Measurements from ENCODE around the gene SYNJ2. TPM values are rescaled to one million over a fixed set of nuclear protein-coding genes. Genes with fewer than 3 reads are reported as not detected.

The SYNJ2 gene
- total and polyA plus RNA-seq, 2 of the 4 experiments (the other 2 are of a cell fraction): 40.8 to 45.2 TPM

DNA sequence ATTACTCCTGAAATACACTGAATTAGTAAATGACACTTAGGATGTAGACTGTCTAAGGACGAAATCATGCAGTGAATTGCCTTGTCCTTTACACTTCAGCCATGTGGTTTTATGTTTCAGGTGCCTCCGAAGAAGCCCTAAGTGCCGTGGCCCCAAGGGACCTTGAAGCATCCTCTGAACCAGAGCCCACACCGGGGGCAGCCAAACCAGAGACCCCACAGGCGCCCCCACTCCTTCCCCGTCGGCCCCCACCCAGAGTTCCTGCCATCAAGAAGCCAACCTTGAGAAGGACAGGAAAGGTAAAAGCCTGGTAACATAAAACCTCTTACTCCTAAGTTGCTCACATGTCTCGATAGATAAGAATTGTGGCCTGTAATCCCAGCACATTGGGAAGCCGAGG lies 111.1 kb downstream of the SYNJ2 start:
- TF ChIP-seq RFX5 (IDR thresholded peaks at IDR 0.05; ENCODE audit: low read depth, low read length) (no peak), MAZ (IDR thresholded peaks at IDR 0.05; ENCODE audit: borderline replicate concordance, low read depth, low read length) (no peak), RAD21 (IDR thresholded peaks at IDR 0.05; ENCODE audit: low read length) (no peak), SMC3 (IDR thresholded peaks at IDR 0.05; ENCODE audit: low read depth, low read length) (no peak), MXI1 (IDR thresholded peaks at IDR 0.05; ENCODE audit: borderline replicate concordance, low read depth, low read length) (no peak), CHD1 (IDR thresholded peaks at IDR 0.05; ENCODE audit: low read depth, low read length) (no peak), MAFK (IDR thresholded peaks at IDR 0.05; ENCODE audit: low read depth, low read length) (no peak), BHLHE40 (IDR thresholded peaks at IDR 0.05; ENCODE audit: low read depth, low read length) (no peak), RCOR1 (IDR thresholded peaks at IDR 0.05; ENCODE audit: insufficient replicate concordance, low read length) (no peak), FOS (IDR thresholded peaks at IDR 0.05; ENCODE audit: low read depth, low read length) (no peak), NFE2L2 (IDR thresholded peaks at IDR 0.05; ENCODE audit: low read depth, low read length) (no peak), CEBPB (IDR thresholded peaks at IDR 0.05; ENCODE audit: low read depth, low read length) (no peak), POLR2A (IDR thresholded peaks at IDR 0.05; ENCODE audit: low read depth, low read length) (no peak), USF2 (IDR thresholded peaks at IDR 0.05; ENCODE audit: low read depth, low read length) (no peak), ELK1 (IDR thresholded peaks at IDR 0.05; ENCODE audit: borderline replicate concordance, low read depth, low read length) (no peak)
- TF ChIP-seq, protein P1, sequence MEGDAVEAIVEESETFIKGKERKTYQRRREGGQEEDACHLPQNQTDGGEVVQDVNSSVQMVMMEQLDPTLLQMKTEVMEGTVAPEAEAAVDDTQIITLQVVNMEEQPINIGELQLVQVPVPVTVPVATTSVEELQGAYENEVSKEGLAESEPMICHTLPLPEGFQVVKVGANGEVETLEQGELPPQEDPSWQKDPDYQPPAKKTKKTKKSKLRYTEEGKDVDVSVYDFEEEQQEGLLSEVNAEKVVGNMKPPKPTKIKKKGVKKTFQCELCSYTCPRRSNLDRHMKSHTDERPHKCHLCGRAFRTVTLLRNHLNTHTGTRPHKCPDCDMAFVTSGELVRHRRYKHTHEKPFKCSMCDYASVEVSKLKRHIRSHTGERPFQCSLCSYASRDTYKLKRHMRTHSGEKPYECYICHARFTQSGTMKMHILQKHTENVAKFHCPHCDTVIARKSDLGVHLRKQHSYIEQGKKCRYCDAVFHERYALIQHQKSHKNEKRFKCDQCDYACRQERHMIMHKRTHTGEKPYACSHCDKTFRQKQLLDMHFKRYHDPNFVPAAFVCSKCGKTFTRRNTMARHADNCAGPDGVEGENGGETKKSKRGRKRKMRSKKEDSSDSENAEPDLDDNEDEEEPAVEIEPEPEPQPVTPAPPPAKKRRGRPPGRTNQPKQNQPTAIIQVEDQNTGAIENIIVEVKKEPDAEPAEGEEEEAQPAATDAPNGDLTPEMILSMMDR (conservative IDR thresholded peaks at IDR 0.05; ENCODE audit: low read depth, low read length): no peak
- CTCF ChIA-PET: no interaction called here
- in situ Hi-C loops (cut with MboI; ENCODE audit: low sequenced_read_pairs) (no loop called here), dilution Hi-C loops (cut with HindIII; ENCODE audit: low sequenced_read_pairs, unreplicated experiment) (no loop called here), intact Hi-C loops (cut with micrococcal nuclease) (no loop called here)
- Histone ChIP-seq H3K18ac (ENCODE audit: low read depth, low read length) (no peak overlapping the region), H2AK5ac (ENCODE audit: low read depth, low read length) (no peak overlapping the region), H3K4me1 (ENCODE audit: control insufficient read depth, insufficient read depth, low read length) (no peaks in the 10 kb centered on the region), H2AK9ac (replicated peaks; ENCODE audit: low read depth, low read length, poor library complexity) (no peak overlapping the region), H3K36me3 (ENCODE audit: control insufficient read depth, insufficient read depth, low read length) (peaks cover 46% of the 10 kb centered on the region), H3K56ac (ENCODE audit: extremely low read depth, insufficient read depth, low read length) (no peak overlapping the region), H3K14ac (replicated peaks; ENCODE audit: low read depth, low read length) (no peak overlapping the region), H3K79me1 (ENCODE audit: low read depth in 1 of 2, low read length in 2 of 2) (peaks cover 13 to 23% of the 10 kb centered on the region in 2 experiments), H4K91ac (ENCODE audit: insufficient read depth, low read depth, low read length) (no peak overlapping the region), H2BK20ac (ENCODE audit: low read depth, low read length) (no peak overlapping the region), H2AFZ (replicated peaks; ENCODE audit: low read length, poor library complexity) (no peak overlapping the region), H3K27me3 (ENCODE audit: control insufficient read depth, insufficient read depth, low read length) (no peaks in the 10 kb centered on the region), H2BK15ac (ENCODE audit: low read depth, low read length) (no peak overlapping the region), H3K4me3 (ENCODE audit: insufficient read depth, low read depth, low read length) (no peak overlapping the region), H3K4ac (ENCODE audit: low read depth, low read length) (no peak overlapping the region), H4K8ac (ENCODE audit: low read depth in 2 of 2, low read length in 2 of 2) (no peak overlapping the region), H4K5ac (ENCODE audit: low read depth, low read length) (no peak overlapping the region), H2BK120ac (ENCODE audit: low read depth, low read length) (no peak overlapping the region), H3K4me2 (ENCODE audit: low read depth, low read length) (no peak overlapping the region), H3K23ac (ENCODE audit: low read depth, low read length) (no peak overlapping the region), H3K27ac (ENCODE audit: insufficient read depth, low read length) (no peak overlapping the region), H4K20me1 (ENCODE audit: insufficient read depth, low read length) (no peaks in the 10 kb centered on the region), H3K9ac (ENCODE audit: low read depth, low read length) (no peak overlapping the region), H3K9me1 (ENCODE audit: insufficient read depth, low read length) (no peaks in the 10 kb centered on the region), H2BK5ac (ENCODE audit: low read depth, low read length, poor library complexity, severe bottlenecking) (no peak overlapping the region), H3K9me3 (ENCODE audit: control insufficient read depth, insufficient read depth, low read length) (no peaks in the 10 kb centered on the region)
- WGBS, 2 experiments (ENCODE audit: extremely low coverage in 2 of 2, insufficient read length in 1 of 2): no CpG with 5 or more reads among the region's 9 CpGs
- POLR2A ChIA-PET (ENCODE audit: unreplicated experiment): no interaction called here
- DNase-seq (no peak), ATAC-seq (ENCODE audit: low read depth) (no peak)
- BruUV-seq (replicated peaks): no TSS peak
